Kidney capillary endothelial cell (primary cell): ENCODE measurements around the gene CSH1.
"Not testable (repeated sequence)": the region's sequence is repeated elsewhere in the genome, so short reads cannot be mapped to it uniquely, and the experiment has no call there.

Experiments used
- DNase-seq: peaks from one replicate; pipeline ENCODE4 v3.0.0-alpha.2; 2018; ENCODE audit warnings: low spot score

The CSH1 gene

GRCh38 chr17:63904796-63905195 is 8.4 kb upstream of the CSH1 start:
- not testable (repeated sequence) for DNase-seq

GRCh38 chr17:63903787-63904201 is 7.4 kb upstream of the CSH1 start:
- not testable (repeated sequence) for DNase-seq

DNA sequence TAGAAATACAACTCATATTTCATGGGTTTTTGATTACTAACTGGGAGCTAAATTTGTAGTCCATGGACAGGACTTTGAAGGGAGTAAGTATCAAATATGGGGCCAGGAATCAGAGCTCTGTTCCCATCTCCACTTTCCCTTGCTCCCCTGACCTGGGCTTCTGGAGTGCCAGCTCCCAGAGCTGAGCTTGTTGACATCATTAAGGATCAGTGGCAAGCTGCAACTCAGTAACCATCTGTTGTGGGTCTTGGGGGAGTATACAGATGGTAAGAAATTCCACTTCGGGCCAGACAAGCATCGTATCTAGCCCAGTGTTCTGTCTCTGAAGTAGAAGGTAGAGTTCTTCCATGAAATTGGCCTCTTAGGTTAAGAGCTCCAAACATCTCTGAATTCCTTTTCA is 5.6 kb upstream of the CSH1 start:
- DNase-seq, result not testable (repeated sequence)

- not testable (repeated sequence) for DNase-seq
Observed at GRCh38 chr17:63898899-63899798, 2.8 kb upstream of the CSH1 start.

- not testable (repeated sequence) for DNase-seq
Observed at GRCh38 chr17:63894821-63895220, 1.6 kb downstream of the CSH1 start.

GRCh38 chr17:63894021-63894420 is 2.4 kb downstream of the CSH1 start:
- not testable (repeated sequence) for DNase-seq

- DNase-seq, result not testable (repeated sequence)
Observed at GRCh38 chr17:63892316-63893037, 3.9 kb downstream of the CSH1 start.

DNA sequence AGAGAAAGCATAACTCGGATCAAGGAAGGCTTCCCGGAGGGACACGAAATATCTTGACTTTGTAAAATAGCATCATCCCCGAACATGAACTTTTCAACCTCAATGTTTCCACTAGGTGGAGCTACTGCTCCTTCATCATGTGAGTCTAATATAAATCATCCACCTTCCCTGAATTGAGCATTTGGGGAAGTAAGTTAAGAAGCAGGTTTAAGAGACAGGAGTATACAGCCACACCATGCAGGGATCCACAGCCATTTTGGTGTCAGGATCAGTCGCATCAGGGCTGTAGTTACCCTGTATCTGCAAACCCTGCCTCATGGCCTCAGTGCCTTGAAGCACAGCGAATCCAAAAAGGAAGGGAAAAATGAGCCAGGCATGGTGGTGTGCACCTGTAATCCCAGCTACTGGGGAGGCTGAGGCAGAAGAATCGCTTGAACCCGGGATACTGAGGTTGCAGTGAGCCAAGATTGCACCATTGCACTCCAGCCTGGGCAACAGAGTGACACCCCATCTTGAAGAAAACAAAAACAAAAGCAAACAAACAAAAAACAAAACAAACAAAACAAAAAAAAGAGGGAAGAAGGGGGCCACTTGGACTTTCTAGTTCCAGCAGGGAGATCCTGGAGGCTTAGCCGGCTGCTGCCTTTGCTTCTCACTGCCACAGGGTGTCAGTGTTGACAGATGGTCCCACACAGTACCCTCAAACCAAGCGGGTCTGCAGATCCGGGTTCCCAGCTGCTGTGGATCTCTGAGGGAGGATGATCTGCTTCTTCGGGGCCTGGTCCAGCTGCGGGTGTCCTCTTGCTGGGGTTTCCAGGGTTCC is 7.1 kb downstream of the CSH1 start:
- peak; percentile 10 for DNase-seq

DNA sequence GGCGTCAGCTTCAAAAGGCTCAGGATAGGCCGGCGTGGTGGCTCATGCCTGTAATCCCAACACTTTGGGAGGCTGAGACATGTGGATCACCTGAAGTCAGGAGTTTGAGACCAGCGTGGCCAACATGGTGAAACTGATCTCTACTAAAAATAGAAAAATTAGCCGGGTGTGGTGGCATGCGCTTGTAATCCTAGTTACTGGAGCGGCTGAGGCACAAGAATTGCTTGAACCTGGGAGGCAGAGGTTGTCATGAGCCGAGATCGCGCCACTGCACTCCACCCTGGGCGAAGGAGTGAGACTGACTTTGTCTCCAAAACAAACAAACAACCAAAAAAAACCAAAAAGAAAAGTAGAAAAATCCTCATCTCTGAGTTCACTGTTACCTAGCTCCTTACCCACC is 11.3 kb downstream of the CSH1 start:
- not testable (repeated sequence) for DNase-seq

DNA sequence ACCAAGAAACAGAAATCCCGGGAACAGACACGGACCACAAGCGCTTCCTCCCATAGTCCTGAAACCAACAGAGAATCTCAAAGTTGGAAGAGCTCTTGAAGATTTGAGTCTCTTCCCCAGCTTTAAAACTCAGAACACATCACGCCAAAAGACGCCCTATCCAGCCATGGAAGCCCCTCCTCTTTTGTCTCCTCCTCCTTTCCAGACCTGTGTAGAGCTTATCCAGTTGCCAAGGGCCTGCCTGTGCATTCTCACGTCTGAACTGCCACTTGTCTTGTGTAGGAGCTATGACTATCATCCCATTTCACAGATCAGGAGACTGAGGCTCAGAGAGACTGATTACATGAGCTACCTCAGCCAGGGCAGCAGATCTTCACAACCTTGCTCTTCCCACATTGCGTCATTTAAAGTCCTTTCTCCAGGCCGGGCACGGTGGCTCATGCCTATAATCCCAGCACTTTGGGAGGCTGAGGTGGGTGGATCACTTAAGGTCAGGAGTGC is 13.7 kb downstream of the CSH1 start:
- DNase-seq, result not testable (repeated sequence)

GRCh38 chr17:63881935-63882601 is 14.3 kb downstream of the CSH1 start, which contains the start of gene GH2:
Gene GH2, minus strand, starts transcription at chr17:63881944. Its CDS starts 143 bp downstream, at chr17:63881801.
- peak; percentile 37 for DNase-seq

DNA sequence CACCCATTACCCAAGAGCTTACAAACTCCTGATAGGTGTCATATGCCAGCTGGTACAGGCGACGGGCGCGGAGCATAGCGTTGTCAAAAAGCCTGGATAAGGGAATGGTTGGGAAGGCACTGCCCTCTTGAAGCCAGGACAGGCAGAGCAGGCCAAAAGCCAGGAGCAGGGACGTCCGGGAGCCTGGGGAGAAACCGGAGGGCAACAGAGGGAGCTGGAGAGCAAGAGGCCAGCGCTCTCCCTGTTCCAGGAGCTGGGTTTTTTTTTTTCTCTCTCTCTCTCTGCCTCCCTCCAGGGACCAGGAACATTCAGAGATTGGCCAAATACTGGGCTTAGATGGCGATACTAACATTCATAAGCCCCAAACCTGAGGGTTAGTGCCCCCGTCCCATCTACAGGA is 15.0 kb downstream of the CSH1 start:
- DNase-seq, result not testable (repeated sequence)

DNA sequence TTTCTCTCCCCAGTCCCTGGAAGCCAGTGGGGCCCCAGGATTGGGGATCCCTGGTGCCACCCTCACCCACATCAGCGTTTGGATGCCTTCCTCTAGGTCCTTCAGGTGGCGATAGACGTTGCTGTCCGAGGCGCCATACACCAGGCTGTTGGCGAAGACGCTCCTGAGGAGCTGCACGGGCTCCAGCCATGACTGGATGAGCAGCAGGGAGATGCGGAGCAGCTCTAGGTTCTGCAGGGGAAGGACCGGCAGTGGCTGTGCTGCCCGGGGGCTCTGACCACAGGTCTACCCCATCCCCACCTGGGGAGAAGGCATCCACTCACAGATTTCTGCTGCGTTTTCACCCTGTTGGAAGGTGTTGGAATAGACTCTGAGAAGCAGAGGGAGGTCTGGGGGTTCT is 15.7 kb downstream of the CSH1 start:
- no peak for DNase-seq

GRCh38 chr17:63878413-63878812 is 18.0 kb downstream of the CSH1 start:
- DNase-seq, result not testable (repeated sequence)

GRCh38 chr17:63874693-63875092 is 21.7 kb downstream of the CSH1 start:
- not testable (repeated sequence) for DNase-seq

DNA sequence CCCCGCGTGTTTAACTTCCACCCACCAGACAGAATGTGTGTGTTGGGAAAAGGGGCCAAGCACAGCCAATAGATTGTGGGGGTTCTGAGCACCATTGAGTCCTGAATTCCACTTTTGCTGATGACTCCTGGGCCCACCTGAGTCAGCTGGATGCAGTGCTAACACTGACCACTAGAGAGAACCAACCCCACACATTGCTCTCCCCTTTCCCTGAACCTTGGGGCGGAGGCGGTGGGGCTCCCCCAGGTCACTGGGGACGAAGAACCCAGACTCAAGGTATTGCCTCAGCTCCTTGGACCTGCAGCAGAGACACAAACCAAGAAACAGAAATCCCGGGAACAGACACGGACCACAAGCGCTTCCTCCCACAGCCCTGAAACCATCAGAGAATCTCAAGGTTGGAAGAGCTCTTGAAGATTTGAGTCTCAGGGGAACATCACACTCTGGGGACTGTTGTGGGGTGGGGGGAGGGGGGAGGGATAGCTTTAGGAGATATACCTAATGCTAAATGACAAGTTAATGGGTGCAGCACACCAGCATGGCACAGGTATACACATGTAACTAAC is 22.2 kb downstream of the CSH1 start:
- DNase-seq, result not testable (repeated sequence)

DNA sequence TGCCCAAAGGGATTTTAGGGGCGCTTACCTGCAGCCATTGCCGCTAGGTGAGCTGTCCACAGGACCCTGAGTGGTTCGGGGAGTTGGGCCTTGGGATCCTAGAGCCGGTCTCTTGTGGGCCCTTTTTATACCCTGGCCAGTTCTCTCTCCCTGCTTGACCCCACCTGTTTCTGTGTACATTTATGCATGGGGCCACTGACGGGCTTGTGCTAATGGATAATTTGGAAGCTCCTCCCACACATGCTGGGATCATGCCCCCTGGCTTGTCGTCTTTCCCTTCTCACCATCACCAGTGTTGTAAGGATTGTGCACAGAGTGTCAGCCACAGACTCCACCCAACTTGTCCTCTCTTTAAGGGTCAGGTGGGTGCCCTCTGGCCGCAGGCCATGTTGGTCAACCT is 22.8 kb downstream of the CSH1 start, which contains the start of gene CSH2:
CSH2 (minus strand) TSS at position 101 of the 400 bp plus-strand sequence; CDS start at position 38, 63 bp downstream.
- DNase-seq, result not testable (repeated sequence)

DNA sequence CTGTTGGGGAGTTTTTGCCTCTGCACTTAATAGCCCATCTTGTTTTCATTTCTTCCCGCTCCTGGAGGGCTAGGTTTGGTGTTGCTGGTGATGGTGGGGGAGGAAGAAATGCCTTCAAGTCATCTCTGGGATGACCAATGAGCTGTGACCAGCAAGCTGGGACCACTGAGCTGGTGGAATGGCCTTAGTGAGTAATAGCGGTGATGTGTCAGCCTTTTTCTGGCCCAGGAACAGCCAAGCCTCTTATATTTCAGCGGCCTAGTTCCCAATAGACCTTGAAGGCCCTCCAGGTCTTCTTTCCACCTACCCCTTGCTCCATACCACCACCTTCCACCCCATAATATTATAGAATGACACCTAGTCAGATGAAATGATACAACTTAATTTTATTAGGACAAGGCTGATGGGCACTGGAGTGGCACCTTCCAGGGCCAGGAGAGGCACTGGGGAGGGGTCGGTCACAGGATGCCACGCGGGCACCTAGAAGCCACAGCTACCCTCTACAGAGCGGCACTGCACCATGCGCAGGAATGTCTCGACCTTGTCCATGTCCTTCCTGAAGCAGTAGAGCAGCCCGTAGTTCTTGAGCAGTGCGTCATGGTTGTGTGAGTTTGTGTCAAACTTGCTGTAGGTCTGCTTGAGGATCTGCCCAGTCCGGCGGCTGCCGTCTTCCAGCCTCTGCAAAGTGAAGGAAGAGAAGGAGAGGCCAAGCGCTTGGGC is 24.6 kb downstream of the CSH1 start:
- DNase-seq, result not testable (repeated sequence)

- not testable (repeated sequence) for DNase-seq
Observed at GRCh38 chr17:63870292-63870665, 26.1 kb downstream of the CSH1 start.
